Dermis microvascular lymphatic vessel endothelial cell (primary cell): ENCODE results near the gene ADGRG7. TPM values are rescaled to one million over a fixed set of nuclear protein-coding genes. Genes with fewer than 3 reads are reported as not detected.

ENCODE experiments used
- DNase-seq, 2 donors: peaks; one replicate each; pipeline versions ENCODE4 v3.0.0 to v3.0.0-alpha.2; 2010; ENCODE audit warnings: low read depth in 2 of 2
- total RNA-seq: library from RNA; depleted of rRNA; stranded (reverse); fragments of >200 nt; gene quantifications from 2 replicates; pipeline ENCODE4 v1.2.1, GENCODE V29; 2014

The ADGRG7 gene
- total RNA-seq, 1 donor from 2014 or later, result not detected

DNA sequence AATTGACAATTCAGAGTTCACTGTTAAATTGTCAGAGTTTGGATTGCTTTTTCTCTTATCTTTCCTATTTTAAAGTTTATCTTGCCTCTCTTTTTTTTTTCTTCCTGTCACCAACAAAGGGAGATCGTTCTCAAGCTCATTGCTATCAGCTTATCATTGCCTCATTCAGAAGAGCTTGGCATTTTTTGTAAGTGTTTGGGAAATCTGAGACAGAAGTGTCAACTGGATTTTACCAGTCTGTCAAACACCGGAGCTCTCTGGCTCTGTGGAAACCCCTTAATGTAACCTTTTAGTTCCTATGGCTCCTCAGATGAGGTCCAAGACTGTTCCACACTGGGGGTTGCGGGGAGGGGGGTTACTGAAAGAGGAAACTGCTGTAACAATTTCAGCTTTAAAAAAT, 89.3 kb downstream of the ADGRG7 start:
- DNase-seq, result no peak

DNA sequence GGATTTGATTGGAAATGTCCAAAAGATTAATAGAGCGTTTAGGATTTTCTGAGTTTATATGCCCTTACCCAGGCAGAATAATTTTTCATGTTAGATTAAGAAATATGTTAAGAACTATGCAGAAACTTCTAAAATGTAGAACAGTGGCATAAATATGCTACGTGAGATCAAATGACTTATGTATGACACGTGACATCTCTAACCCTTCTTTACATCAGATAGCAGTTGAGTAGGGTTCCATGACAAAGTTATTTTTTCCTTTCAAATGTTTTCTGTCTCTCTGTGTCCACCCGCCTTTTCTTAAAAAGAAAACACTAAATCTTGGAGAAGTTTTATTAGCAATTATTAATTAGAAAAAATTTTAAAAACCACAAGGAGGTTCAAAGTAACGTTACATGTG, 91.3 kb downstream of the ADGRG7 start:
- no peak for DNase-seq

DNA sequence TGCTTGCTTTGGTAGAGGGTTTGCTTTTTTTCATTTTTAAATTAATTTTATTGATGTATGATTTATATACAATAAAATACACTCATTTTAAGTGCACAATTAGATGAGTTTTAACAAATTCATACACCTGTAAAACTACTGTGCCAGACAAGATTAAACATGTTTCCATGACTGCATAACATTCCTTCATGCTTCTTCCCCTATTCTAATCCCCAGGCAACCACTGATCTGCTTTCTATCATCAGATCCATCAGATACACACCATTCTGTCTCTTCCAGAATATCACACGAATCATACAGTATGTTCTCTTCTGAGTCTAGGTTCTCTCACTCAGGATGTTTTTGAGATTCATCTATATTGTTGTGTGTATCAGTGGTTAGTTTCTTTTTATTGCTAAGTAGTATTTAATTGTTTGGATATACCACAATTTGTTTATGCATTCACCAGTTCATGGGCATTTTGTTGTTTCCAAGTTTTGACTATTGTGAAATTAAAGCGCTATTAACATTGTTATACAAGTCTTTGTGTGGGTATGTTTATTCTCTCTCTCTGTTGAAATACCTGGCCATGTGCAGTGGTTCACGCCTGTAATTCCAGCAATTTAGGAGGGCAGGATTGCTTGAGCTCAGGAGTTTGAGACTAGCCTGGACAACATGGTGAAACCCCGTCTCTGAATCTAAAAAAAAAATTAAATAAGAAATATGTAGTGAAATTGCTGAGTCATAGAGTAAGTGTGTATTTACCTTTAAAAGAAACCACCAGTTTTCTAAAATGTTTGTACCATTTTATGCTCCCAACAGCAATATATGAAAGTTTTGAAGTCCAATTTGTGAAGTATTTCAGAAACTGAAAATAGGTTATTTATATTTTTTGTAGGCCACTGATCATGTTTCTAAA, 92.9 kb downstream of the ADGRG7 start:
- DNase-seq, result no peak

DNA sequence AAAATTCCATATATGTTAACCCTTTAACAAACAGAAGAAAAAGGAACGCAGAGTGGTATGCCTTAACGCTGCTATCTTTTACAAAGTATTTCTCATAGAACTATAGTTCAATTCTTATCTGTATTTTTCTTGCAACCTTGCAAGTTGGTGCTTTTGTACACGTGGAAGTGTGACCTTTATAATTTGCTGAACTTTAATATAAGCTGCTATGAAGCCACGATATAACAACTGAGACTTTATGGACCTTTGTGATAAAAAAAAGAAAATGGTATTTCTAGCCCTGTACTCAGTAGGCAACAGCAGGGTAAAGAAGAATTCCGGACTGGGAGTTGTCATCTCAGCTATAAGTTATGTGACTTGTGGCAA, 93.6 kb downstream of the ADGRG7 start:
- no peak for DNase-seq

DNA sequence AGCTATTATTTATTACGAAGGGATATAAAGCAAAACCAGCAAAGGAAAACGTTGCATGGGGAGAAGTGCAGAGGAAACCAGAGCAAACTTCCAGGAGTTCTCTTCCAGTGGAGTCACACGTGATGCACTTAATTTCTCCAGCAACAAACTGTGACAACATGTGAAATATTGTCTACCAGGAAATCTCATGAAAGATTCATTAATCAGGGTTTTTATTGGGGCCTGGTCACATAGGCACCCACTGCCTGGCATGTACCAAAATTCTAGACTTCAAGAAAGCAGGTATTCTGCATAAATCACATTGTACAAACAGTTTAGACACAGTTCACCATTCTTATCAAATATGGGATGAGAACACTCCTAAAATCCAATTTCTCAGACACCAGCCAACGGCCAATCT, 94.5 kb downstream of the ADGRG7 start:
- DNase-seq, result no peak

DNA sequence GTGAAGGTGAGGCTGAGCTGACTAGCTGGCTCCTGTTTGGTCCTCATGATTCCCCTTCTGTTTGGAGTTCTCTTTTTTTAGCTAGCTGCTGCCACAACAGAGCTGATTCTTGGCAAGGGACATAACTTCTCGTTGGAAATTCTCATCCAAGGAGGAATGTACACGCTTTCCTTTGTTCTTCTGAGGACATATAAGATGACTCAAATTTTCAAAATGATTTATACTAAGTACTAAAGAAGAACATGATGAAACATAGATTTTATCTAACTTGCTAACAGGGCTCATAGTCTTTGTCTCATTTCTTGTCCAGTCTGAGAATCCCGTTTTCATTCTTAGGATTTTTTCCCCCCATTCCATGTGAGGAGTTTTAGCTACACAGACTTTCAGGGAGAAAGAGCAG, 97.0 kb downstream of the ADGRG7 start:
- no peak for DNase-seq

DNA sequence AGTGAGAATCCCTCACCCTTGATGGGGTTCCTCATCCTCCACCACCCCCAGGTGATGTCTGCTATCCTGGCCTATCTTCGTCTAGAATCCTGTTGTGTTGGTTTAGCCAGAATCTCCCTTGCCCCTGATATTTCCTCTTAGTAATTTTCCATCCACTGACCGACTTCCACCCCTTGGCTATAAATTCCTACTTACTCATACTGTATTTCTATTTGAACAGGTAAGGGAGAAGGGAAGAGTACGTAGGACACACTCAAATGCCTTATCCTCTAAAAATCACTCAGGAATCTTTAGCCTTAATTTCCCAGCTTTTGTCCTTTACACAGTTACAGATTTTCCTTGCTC, 99.2 kb downstream of the ADGRG7 start:
- peak in 1 of 2 donors; percentile 1 for DNase-seq

DNA sequence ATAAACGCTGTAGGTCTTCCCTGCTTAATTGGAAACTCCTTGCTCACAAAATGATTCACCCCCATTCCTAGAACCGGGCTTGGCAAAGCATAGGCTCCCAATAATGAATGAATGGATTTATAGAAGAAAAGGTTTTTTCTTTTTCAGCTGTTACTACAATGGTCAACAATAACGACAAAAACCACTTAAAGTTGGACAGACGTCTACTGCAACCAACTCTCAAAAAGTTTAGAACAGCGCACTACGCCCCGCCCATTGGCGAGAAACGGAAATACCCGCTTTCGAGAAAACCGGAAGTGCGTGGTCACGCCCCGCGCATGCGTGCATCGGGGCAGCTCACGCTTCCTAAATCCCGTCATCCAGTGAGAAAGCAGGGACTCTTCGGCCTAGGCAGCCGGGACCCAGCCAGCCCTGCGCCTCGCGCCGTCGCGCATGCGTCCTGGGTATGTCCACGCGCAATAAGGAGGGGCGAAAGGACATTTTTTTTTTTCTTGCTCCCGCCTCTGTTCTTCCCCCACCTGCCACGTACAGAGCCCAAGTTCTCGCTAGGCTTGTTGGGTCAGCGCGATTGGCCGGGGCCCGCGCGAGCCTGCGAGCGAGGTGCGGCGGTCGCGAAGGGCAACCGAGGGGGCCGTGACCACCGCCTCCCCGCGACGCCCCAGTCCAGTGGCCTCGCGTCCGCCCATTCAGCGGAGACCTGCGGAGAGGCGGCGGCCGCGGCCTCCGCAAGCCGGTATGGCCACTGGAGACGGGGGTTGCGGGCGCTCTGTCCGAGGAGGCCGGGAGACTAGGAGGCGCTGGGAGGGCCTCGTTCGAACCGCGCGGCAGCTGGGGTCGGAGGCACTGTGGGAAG, 99.8 kb downstream of the ADGRG7 start, which contains the start of gene TFG:
Gene TFG (plus strand): TSS at position 506 of the 853 bp plus-strand sequence. CDS start 4,192 bp downstream, outside the sequence.
- peak; percentile 99 for DNase-seq

DNA sequence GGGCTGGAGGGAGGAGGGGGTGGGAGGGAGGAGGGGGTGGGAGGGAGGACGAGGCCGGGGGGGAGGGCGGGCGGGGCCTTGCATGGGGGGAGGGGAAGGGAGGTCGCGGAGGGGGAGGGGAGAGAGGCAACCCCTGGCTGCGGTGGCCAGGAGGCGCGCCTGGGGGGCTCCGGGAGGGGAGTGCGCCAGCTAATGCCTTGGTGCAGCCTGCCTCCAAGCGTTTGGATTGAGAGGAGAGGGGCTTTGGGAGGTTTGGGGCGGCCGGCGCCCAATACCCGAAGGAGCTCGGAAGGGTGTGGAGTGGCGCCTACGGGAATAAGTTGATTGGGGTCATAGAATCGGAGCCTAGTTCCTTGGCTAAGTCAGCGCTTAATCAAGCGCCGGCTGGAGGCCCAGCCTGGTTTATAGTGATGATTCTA, 100.5 kb downstream of the ADGRG7 start:
- DNase-seq, result peak in 1 of 2 donors; percentile 48

DNA sequence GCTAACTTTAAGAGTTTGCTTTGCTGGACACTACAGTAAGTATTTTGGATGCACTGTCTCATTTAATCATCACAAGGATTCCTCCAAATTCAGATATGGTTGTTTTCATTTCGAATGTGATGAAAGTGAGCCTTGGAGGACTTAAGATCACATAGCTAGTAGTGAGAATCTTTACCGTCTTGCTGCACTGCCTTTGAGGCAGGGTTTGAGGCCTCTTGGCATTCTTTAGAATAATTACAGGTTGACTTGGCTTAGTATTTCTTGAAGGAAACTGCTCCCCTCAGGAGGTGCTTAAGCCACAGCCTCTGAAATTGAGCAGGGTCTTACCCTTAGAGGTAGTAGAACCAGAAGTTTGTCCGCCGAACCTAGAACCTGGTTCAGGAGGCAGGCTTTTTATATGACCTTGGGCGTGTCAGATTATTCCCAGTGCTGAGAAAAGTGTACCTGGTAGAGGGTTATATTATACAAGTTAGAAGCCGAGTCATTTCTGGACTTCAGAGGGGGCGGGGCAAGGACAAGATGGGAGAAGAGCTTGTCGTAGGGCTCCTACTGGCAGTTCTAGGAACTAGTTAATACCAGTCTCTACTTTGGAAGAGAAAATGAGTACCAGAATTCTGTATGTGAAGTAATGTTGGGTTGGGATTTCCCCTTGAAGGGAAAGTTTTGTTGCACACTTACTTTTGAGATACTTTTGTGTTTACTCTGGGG, 101.0 kb downstream of the ADGRG7 start:
- DNase-seq, result peak in 1 of 2 donors; percentile 62

DNA sequence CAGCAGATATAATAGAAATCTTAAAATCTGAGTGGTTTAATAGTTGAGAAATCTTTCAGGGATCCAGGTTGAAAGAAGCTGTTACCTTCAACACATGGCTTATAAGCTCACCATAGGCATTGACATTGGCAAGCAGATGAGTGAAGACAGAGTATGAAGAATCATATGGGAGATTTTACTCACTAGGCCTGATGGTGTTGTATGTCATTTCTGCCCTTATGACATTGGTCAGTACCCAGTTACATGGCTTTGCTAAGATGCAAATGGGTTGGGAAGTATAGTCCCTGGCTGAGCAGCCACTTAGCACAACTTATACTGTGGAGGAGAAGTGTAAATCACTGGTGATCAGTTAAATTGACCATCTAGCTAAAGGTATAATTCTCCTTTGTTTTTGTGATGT, 105.8 kb downstream of the ADGRG7 start:
- no peak for DNase-seq

DNA sequence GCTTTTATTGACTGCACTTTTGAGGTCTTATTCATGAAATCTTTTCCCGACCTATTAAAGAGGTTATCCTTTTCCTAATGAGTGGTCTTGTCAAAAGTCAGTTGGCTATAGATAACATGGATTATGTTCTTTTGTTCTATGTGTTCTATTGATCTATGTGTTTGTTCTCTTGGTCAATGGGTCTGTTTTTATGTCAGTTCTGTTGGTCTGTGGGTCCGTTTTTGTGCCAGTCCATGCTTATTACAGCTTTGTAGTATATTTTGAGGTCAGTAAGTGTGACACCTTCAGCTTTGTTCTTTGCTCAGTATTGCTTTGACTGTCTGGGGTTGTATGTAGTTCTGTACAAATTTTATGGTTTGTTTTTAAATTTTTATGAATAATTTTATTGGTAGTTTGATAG, 107.7 kb downstream of the ADGRG7 start:
- no peak for DNase-seq

DNA sequence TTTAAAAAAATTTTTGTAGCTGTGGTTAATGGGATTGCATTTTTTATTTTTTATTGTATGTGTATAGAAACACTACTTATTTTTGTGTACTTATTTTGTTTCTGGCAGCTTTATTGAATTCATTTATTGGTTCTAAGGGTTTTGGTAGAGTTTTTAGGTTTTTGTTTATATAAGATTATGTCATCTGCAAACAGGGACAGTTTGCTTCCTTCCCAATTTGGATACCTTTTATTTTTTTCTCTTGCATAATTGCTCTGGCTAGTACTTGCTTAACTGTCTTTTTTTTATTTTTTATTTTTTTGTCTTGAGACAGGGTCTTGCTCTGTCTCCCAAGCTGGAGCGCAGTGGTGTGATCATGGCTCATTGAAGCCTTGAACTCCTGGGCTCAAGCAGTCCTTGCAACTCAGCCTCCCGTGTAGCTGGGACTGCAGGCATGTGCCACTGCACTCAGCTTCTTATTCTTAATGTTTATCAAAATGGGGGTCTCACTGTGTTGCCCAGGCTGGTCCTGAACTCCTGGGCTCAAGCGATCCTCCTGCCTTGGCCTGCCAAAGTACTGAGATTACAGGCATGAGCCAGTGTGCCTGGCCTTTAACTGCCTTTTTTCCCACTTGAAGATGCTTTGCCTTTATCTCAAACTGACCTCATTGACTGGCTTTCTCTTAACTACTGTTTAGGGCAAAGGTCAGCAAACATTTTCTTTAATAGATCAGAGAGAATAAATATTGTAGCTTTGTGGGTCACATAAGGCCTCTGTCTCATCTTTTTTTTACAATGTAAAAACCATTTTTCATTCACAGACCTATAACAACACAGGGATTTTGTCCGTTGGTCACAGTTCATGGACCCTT, 108.5 kb downstream of the ADGRG7 start:
- DNase-seq, result no peak

DNA sequence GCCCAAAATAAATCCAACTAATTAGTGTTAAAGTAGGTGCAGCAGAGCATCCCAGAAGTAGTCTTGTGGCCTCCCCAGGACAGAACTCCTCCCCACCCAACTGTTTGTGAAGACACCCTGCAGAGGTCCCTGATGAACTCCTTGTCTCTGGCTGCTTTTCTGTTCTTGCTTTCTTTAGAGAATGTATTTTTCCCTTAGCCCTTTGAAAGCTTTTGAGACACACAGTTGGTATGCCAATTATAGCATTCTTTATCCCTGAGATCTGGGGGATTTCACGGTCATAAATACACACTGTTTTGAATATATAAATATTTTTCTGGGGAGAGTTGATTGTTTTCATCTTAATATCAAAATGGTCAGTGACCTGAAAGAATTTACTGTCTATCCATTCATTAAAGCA, 109.7 kb downstream of the ADGRG7 start:
- no peak for DNase-seq

DNA sequence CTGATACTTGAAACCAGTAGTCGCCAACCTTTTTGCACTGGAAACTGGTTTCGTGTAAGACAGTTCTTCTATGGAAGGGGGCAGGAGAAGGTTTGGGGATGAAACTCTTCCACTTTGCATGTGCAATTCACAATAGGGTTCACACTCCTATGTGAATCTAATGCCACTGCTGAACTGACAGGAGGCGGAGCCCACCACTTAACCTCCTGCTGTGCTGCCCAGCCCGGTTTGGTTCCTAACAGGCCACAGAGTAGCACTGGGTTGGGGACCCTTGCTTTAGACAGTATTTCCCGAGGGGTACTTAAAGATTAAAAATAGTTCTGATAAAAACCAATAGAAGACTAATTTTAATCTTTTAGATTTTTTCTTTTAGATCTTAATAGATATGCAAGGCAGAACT, 111.0 kb downstream of the ADGRG7 start:
- no peak for DNase-seq

DNA sequence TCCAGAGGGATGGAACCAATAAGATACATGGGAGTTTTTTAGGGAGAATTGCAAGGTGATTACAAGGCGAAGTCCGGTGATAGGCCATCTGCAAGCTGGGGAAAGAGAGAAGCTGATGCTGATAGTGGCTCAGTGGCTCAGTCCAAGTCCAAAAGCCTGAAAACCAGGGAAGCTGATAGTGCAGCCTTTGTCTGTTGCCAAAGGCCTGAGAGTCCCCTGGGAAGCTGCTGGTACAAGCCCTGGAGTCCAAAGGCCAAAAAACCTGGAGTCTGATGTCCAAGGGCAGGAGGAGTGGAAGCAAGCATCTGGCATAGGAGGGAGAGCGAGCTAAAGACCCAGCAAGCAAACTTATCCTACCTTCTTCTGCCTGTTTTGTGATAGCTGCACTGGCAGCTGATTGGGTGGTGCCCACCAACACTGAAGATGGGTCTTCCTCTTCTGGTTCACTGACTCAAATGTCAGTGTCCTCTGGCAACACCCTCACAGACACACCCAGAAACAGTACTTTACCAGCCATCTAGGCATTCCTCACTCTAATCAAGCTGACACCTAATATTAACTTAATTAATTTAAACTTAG, 116.6 kb downstream of the ADGRG7 start:
- DNase-seq, result no peak

DNA sequence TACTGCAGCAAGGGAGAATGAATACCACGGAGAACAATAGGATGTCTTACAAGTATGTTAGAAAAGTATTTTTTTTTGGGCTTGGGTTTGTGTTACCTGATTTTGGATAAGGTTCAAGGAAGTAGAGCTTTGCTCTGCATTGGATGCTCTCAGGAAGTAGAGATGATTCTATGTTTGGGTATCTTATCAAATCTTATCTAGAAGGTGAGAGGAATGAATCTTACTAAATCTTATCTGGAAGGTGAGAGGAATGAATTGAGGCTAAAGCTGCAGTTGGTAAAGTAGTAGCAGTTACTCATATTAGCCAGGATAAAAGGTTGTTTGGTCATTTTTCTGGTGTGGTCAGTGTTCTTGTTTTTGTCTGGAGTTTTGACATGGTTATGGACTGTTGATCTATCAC, 117.3 kb downstream of the ADGRG7 start:
- no peak for DNase-seq

DNA sequence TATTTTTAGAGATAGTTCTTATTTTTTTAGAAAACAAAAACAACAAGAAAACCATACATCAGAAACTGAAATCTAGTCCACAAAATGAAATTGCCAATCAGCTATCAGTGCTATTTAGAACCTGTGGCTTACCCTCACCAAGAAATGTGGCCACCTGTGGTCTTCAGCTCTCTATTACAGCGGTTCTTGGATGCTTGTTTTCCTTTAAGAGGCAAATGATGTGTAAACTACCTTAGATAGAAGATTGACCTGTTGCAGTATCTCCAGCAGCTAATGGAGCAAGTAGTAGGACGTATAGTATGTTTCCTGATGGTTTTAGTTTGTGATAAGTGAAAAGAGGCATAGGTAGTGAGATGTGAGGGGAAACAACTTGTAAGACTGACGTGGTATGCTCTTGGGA, 121.1 kb downstream of the ADGRG7 start:
- DNase-seq, result no peak

DNA sequence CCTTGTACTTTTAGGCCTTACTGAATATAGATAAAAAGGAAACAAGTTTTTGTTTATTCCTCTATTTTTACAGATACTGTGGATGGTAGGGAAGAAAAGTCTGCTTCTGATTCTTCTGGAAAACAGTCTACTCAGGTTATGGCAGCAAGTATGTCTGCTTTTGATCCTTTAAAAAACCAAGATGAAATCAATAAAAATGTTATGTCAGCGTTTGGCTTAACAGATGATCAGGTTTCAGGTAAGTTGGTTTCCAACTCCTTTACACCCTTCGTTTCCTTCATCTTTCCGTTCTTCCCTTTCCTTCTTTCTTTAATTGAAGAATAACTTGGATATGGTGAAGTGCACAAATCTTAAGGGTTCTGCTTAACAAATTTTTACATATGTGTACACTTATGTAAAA, 123.0 kb downstream of the ADGRG7 start:
- no peak for DNase-seq

DNA sequence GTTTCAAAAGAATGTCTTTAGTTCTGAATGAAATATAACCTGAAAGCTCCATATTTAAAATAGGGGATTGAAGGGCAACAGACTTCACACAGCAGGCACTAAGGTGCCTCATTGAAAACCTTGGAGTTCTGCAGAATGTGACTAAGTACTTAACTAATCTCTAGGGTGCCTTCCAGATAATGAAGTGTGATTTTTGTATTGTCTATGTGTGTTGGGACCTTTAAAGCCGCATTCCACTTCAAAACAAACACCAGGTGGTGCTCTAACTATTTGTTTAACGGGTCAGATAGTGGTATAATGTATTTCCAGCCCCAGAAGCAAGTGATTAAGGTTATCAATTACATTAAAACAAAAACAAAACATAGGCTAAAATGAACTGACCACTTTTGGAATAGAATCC, 127.9 kb downstream of the ADGRG7 start:
- DNase-seq, result peak; percentile 35 to 43

DNA sequence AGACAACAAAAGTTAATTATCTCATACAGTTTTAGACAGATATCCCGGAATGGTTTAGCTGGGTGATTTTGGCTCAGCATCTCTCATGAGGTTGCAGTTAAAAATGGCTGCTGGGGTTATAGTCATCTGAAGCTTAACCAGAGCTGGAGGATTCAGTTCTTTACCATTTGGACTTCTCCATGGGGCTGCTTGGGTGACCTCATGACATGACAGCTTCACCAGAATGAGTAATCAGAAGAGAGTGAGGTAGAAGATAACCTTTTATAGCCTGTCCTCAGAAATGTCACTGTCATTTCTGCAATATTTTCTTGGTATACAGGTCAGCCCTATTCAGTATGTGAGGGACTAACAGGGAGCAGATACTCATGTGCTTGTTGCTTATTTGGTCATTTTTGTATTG, 130.8 kb downstream of the ADGRG7 start:
- DNase-seq, result no peak
